GM21381 (cell line): ENCODE measurements around the gene NEDD1.
A peak's percentile ranks its signal among the peaks of the same experiment; 100 is the strongest.

Source experiments
- ATAC-seq: cut with Tn5 transposase; IDR thresholded peaks from one replicate; pipeline ENCODE4 v1.9.1; 2021; ENCODE audit warnings: mild to moderate bottlenecking, moderate library complexity; ENCODE audit not compliant: unreplicated experiment

The NEDD1 gene

GRCh38 chr12:96897421-96897820 is 9.6 kb upstream of the NEDD1 start:
- no peak for ATAC-seq

- no peak for ATAC-seq
Observed at GRCh38 chr12:96901175-96901574, 5.9 kb upstream of the NEDD1 start.

GRCh38 chr12:96902076-96902475 is 5.0 kb upstream of the NEDD1 start:
- ATAC-seq = no peak

- no peak for ATAC-seq
Observed at GRCh38 chr12:96906498-96906848, 584 bp upstream of the NEDD1 start.

- ATAC-seq = peak; percentile 24
Observed at GRCh38 chr12:96907671-96908422, 790 bp downstream of the NEDD1 start.

- ATAC-seq = no peak
Observed at GRCh38 chr12:96908423-96908675, 1.3 kb downstream of the NEDD1 start.

GRCh38 chr12:96912261-96912660 is 5.2 kb downstream of the NEDD1 start:
- no peak for ATAC-seq

GRCh38 chr12:96912943-96913342 is 5.9 kb downstream of the NEDD1 start:
- no peak for ATAC-seq

- ATAC-seq = no peak
Observed at GRCh38 chr12:96919510-96920210, 12.6 kb downstream of the NEDD1 start.

GRCh38 chr12:96948782-96949181 is 41.7 kb downstream of the NEDD1 start:
- no peak for ATAC-seq

- ATAC-seq = no peak
Observed at GRCh38 chr12:96979532-96979931, 72.5 kb downstream of the NEDD1 start.

GRCh38 chr12:96980991-96981414 is 73.9 kb downstream of the NEDD1 start:
- no peak for ATAC-seq

- ATAC-seq = no peak
Observed at GRCh38 chr12:96981911-96982310, 74.9 kb downstream of the NEDD1 start.

GRCh38 chr12:96982671-96983070 is 75.6 kb downstream of the NEDD1 start:
- no peak for ATAC-seq

- peak; percentile 87 for ATAC-seq
Observed at GRCh38 chr12:96985515-96986362, 78.7 kb downstream of the NEDD1 start.

GRCh38 chr12:96986883-96987523 is 79.9 kb downstream of the NEDD1 start:
- no peak for ATAC-seq

- no peak for ATAC-seq
Observed at GRCh38 chr12:96988919-96989318, 81.9 kb downstream of the NEDD1 start.

- no peak for ATAC-seq
Observed at GRCh38 chr12:96989916-96990315, 82.9 kb downstream of the NEDD1 start.

- no peak for ATAC-seq
Observed at GRCh38 chr12:96994900-96995299, 87.8 kb downstream of the NEDD1 start.

GRCh38 chr12:96995861-96996260 is 88.8 kb downstream of the NEDD1 start:
- ATAC-seq = no peak

- no peak for ATAC-seq
Observed at GRCh38 chr12:96997797-96998484, 90.9 kb downstream of the NEDD1 start.
